ENCODE results near the gene IFIT2. TPM values are rescaled to one million over a fixed set of nuclear protein-coding genes. Genes with fewer than 3 reads are reported as not detected.

The IFIT2 gene
- total RNA-seq, 1 experiment from 2014 or later: 0.15 TPM

GRCh38 chr10:89335226-89335625 lies 33.4 kb downstream of the IFIT2 start (continued):
- no peak for TF ChIP-seq STAT6 (CRISPR knock-in tag; conservative IDR thresholded peaks at IDR 0.05; ENCODE audit: low read depth)

- no peak for TF ChIP-seq CREB1 (CRISPR knock-in tag; IDR thresholded peaks at IDR 0.05)
- no peak for TF ChIP-seq E2F4 (CRISPR knock-in tag; IDR thresholded peaks at IDR 0.05; ENCODE audit: borderline replicate concordance, low read depth)
- no peak for TF ChIP-seq SOX15 (CRISPR knock-in tag; IDR thresholded peaks at IDR 0.05)
- no peak for TF ChIP-seq TCF7 (CRISPR knock-in tag; IDR thresholded peaks at IDR 0.05; ENCODE audit: low read depth)
- no peak for TF ChIP-seq OVOL2 (CRISPR knock-in tag; IDR thresholded peaks at IDR 0.05; ENCODE audit: borderline replicate concordance)
- TF ChIP-seq ATF2 (CRISPR knock-in tag; IDR thresholded peaks at IDR 0.05; ENCODE audit: borderline replicate concordance, low read depth): no peak
- TF ChIP-seq E2F5 (CRISPR knock-in tag; IDR thresholded peaks at IDR 0.05): no peak
- Mint-ChIP-seq H3K4me3 (no peak overlapping the region), H3K27ac (no peak overlapping the region; the same call in 1 of the 2 replicates), H3K36me3 (peaks cover 5% of the 10 kb centered on the region; the same call in 1 of the 2 replicates), H3K4me1 (peaks cover 26% of the 10 kb centered on the region), H3K27me3 (ENCODE audit: low read depth) (no peaks in the 10 kb centered on the region), H3K9me3 (peaks cover 11% of the 10 kb centered on the region)
- CTCF ChIA-PET: no interaction called here
- POLR2A ChIA-PET: no interaction called here
- no peak for ATAC-seq
- no peak for DNase-seq (ENCODE audit: low spot score)
Observed at GRCh38 chr10:89336241-89336640, 34.4 kb downstream of the IFIT2 start.

- H3K9me3 Mint-ChIP-seq: peaks cover 11% of the 10 kb centered on the region
- H3K4me1 Mint-ChIP-seq: peaks cover 25% of the 10 kb centered on the region
- H3K27me3 Mint-ChIP-seq (ENCODE audit: low read depth): no peaks in the 10 kb centered on the region
- H3K36me3 Mint-ChIP-seq: peaks cover 5% of the 10 kb centered on the region; the same call in 1 of the 2 replicates
- no peak for DNase-seq (ENCODE audit: low spot score)
- CTCF ChIA-PET: no interaction called here
- peak; percentile 20; the same call in 1 of the 2 replicates for ATAC-seq
- H3K27ac Mint-ChIP-seq: no peak overlapping the region
- no peak overlapping the region for H3K4me3 Mint-ChIP-seq
- POLR2A ChIA-PET: no interaction called here
- no peak for TF ChIP-seq SP1 (CRISPR knock-in tag; conservative IDR thresholded peaks at IDR 0.05)
- TF ChIP-seq OVOL2 (CRISPR knock-in tag; IDR thresholded peaks at IDR 0.05; ENCODE audit: borderline replicate concordance): no peak
- no peak for TF ChIP-seq PRDM15 (CRISPR knock-in tag; IDR thresholded peaks at IDR 0.05)
- TF ChIP-seq HMGXB4 (CRISPR knock-in tag; IDR thresholded peaks at IDR 0.05): no peak
- TF ChIP-seq ZNF416 (CRISPR knock-in tag; IDR thresholded peaks at IDR 0.05): no peak
- no peak for TF ChIP-seq GABPB1 (CRISPR knock-in tag; IDR thresholded peaks at IDR 0.05)
- no peak for TF ChIP-seq JAZF1 (CRISPR knock-in tag; IDR thresholded peaks at IDR 0.05)
- TF ChIP-seq CTCF (IDR thresholded peaks at IDR 0.05): no peak
Observed at GRCh38 chr10:89337484-89337883, 35.6 kb downstream of the IFIT2 start.
